HepG2 (cell line): ENCODE results near the gene UBB. TPM values are rescaled to one million over a fixed set of nuclear protein-coding genes. Genes with fewer than 3 reads are reported as not detected.

ENCODE experiments used
- AFF4 ChIP-seq: sonication (generic); formaldehyde crosslinking; IDR thresholded peaks from 2 replicates; pipeline ENCODE4 v1.4.0; 2020; ENCODE audit warnings: missing genetic modification reagents
- AKNA ChIP-seq: sonication (generic); formaldehyde crosslinking; IDR thresholded peaks from 2 replicates; pipeline ENCODE4 v1.4.0; 2020; ENCODE audit warnings: missing genetic modification reagents, borderline replicate concordance
- ATF1 ChIP-seq: IDR thresholded peaks from 2 replicates; pipeline ENCODE4 v1.6.1; 2016; ENCODE audit warnings: mild to moderate bottlenecking, control low read depth
- ERF ChIP-seq: IDR thresholded peaks from 2 replicates; pipeline ENCODE4 v1.6.1; 2018; ENCODE audit warnings: missing biosample characterization, missing genetic modification reagents
- FOXK2 ChIP-seq: fragments of 450-650 bp; IDR thresholded peaks from 2 replicates; pipeline ENCODE4 v1.6.1; 2016
- GPBP1L1 ChIP-seq: sonication (generic); formaldehyde crosslinking; IDR thresholded peaks from 2 replicates; pipeline ENCODE4 v1.5.0; 2020; ENCODE audit warnings: mild to moderate bottlenecking, missing genetic modification reagents
- MED1 ChIP-seq: sonication (generic); formaldehyde crosslinking; IDR thresholded peaks from 2 replicates; pipeline ENCODE4 v1.4.0; 2020; ENCODE audit warnings: missing genetic modification reagents
- PHF20 ChIP-seq: sonication (generic); formaldehyde crosslinking; IDR thresholded peaks from 2 replicates; pipeline ENCODE4 v1.5.0; 2020; ENCODE audit warnings: mild to moderate bottlenecking, missing genetic modification reagents
- PREB ChIP-seq: sonication (generic); formaldehyde crosslinking; IDR thresholded peaks from 2 replicates; pipeline ENCODE4 v1.4.0; 2020; ENCODE audit warnings: missing genetic modification reagents
- SYNCRIP ChIP-seq: fragments of 200-400 bp; formaldehyde crosslinking; IDR thresholded peaks from 2 replicates; pipeline ENCODE4 v1.6.1; 2018; ENCODE audit warnings: mild to moderate bottlenecking, low read depth, low read length; ENCODE audit not compliant: insufficient read depth
- TFDP1 ChIP-seq: IDR thresholded peaks from 2 replicates; pipeline ENCODE4 v1.6.1; 2016; ENCODE audit warnings: missing compliant biosample characterization, missing genetic modification reagents, borderline replicate concordance
- ZNF496 ChIP-seq: sonication (generic); formaldehyde crosslinking; IDR thresholded peaks from 2 replicates; pipeline ENCODE4 v1.8.1; 2023; ENCODE audit warnings: mild to moderate bottlenecking, moderate library complexity, missing genetic modification reagents; ENCODE audit not compliant: insufficient replicate concordance
- ZNF784 ChIP-seq: sonication (generic); formaldehyde crosslinking; IDR thresholded peaks from 2 replicates; pipeline ENCODE4 v1.5.1; 2020; ENCODE audit warnings: missing genetic modification reagents, mild to moderate bottlenecking, borderline replicate concordance
- ZNF850 ChIP-seq: sonication (generic); formaldehyde crosslinking; conservative IDR thresholded peaks from 2 replicates; pipeline ENCODE4 v1.9.0; 2021; ENCODE audit warnings: mild to moderate bottlenecking, missing genetic modification reagents
- polyA plus RNA-seq, 8 experiments: library from polyadenylated mRNA; depleted of rRNA in 3 of 8; stranded (reverse) in 7 of 8; unstranded in 1 of 8; fragments of >200 nt; fragmentation: Illumina TruSeq in 4 of 8; extraction: Trizol in 4 of 8; gene quantifications; 2 replicates each; pipeline versions ENCODE4 v1.2.1 to v1.2.3, GENCODE V29; 2011 to 2016; ENCODE audit warnings: low read depth in 4 of 8, missing spikeins in 1 of 8, mixed read lengths in 1 of 8; ENCODE audit not compliant: insufficient read depth in 1 of 8
- total RNA-seq, 5 experiments: library from RNA; depleted of rRNA; stranded (reverse); fragments of >200 nt; fragmentation: Illumina TruSeq; extraction: Trizol; gene quantifications; 2 replicates each; pipeline ENCODE4 v1.2.3, GENCODE V29; 2016; ENCODE audit warnings: low read depth in 1 of 5

The UBB gene
- total and polyA plus RNA-seq, 2 of the 13 experiments (the other 11 are each of a cell fraction or from before 2014, with no cell fraction given): 1,130 to 2,066 TPM

DNA sequence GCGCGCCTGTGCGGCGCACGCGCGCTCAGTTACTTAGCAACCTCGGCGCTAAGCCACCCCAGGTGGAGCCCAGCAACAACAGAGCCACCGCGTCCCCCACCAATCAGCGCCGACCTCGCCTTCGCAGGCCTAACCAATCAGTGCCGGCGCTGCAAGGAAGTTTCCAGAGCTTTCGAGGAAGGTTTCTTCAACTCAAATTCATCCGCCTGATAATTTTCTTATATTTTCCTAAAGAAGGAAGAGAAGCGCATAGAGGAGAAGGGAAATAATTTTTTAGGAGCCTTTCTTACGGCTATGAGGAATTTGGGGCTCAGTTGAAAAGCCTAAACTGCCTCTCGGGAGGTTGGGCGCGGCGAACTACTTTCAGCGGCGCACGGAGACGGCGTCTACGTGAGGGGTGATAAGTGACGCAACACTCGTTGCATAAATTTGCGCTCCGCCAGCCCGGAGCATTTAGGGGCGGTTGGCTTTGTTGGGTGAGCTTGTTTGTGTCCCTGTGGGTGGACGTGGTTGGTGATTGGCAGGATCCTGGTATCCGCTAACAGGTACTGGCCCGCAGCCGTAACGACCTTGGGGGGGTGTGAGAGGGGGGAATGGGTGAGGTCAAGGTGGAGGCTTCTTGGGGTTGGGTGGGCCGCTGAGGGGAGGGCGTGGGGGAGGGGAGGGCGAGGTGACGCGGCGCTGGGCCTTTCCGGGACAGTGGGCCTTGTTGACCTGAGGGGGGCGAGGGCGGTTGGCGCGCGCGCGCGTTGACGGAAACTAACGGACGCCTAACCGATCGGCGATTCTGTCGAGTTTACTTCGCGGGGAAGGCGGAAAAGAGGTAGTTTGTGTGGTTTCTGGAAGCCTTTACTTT lies at the start of gene UBB (continued):
- TF ChIP-seq AKNA (CRISPR knock-in tag) (0 out of 2 replicates have a peak, but pooled peaks have one; percentile 64), MED1 (CRISPR knock-in tag) (peak; percentile 73), PHF20 (CRISPR knock-in tag) (peak; percentile 69), FOXK2 (peak; percentile 45; the same call in 1 of the 2 replicates), ZNF850 (no peak), GPBP1L1 (CRISPR knock-in tag) (no peak), ATF1 (CRISPR knock-in tag) (peak; percentile 94), ZNF784 (no peak; the same call in 1 of the 2 replicates), AFF4 (CRISPR knock-in tag) (peak; percentile 44; the same call in 1 of the 2 replicates), SYNCRIP (no peak), TFDP1 (CRISPR knock-in tag) (peak; percentile 49; the same call in 1 of the 2 replicates), ZNF496 (CRISPR knock-in tag) (no peak), PREB (CRISPR knock-in tag) (peak; percentile 47; the same call in 1 of the 2 replicates), ERF (CRISPR knock-in tag) (peak; percentile 59; the same call in 1 of the 2 replicates)
